Measurements from ENCODE around the gene ITPRIPL2.

Gene ITPRIPL2

GRCh38 chr16:19145010-19145409 lies 31.2 kb downstream of the ITPRIPL2 start:
- DNase-seq: no peak

GRCh38 chr16:19147126-19147525 lies 33.4 kb downstream of the ITPRIPL2 start:
- no peak for DNase-seq

- no peak for DNase-seq
Measured at GRCh38 chr16:19147627-19148026, 33.9 kb downstream of the ITPRIPL2 start.

- no peak for DNase-seq
Measured at GRCh38 chr16:19148189-19148588, 34.4 kb downstream of the ITPRIPL2 start.

GRCh38 chr16:19151310-19151709 lies 37.5 kb downstream of the ITPRIPL2 start:
- DNase-seq: no peak

- DNase-seq: no peak
Measured at GRCh38 chr16:19152042-19152441, 38.3 kb downstream of the ITPRIPL2 start.

- no peak for DNase-seq
Measured at GRCh38 chr16:19153876-19154275, 40.1 kb downstream of the ITPRIPL2 start.

- no peak for DNase-seq
Measured at GRCh38 chr16:19162085-19162484, 48.3 kb downstream of the ITPRIPL2 start.

- no peak for DNase-seq
Measured at GRCh38 chr16:19163215-19163614, 49.5 kb downstream of the ITPRIPL2 start.

GRCh38 chr16:19164285-19164684 lies 50.5 kb downstream of the ITPRIPL2 start:
- no peak for DNase-seq

- DNase-seq: no peak
Measured at GRCh38 chr16:19165101-19165500, 51.3 kb downstream of the ITPRIPL2 start.

- no peak for DNase-seq
Measured at GRCh38 chr16:19166500-19166899, 52.7 kb downstream of the ITPRIPL2 start.

GRCh38 chr16:19167710-19168370 lies 54.1 kb downstream of the ITPRIPL2 start, which contains the start of gene SYT17:
TSS of gene SYT17 (plus strand) at chr16:19168240. CDS start at chr16:19168647, 407 bp downstream.
- peak in 1 of 2 experiments; percentile 46 for DNase-seq

- DNase-seq: no peak
Measured at GRCh38 chr16:19168371-19169081, 54.8 kb downstream of the ITPRIPL2 start.

GRCh38 chr16:19169082-19169639 lies 55.4 kb downstream of the ITPRIPL2 start:
- no peak for DNase-seq

GRCh38 chr16:19170043-19170655 lies 56.4 kb downstream of the ITPRIPL2 start:
- DNase-seq: no peak

Measured in SW 1271 (cell line).